Subcutaneous abdominal adipose tissue (tissue), 5 donors: ENCODE measurements around the gene ZBTB21.

Source experiments
- H3K27ac ChIP-seq: one replicate; pipeline ENCODE4 v1.7.0; 2013; ENCODE audit warnings: low read depth, mild to moderate bottlenecking, inconsistent platforms, low read length, moderate library complexity
- H3K27me3 ChIP-seq, 5 donors: one replicate each; pipeline ENCODE4 v1.7.0; 2013; ENCODE audit warnings: low read length in 5 of 5, inconsistent platforms in 1 of 5; ENCODE audit not compliant: control insufficient read depth in 5 of 5, insufficient read depth in 4 of 5
- H3K36me3 ChIP-seq, 5 donors: one replicate each; pipeline ENCODE4 v1.7.0; 2013; ENCODE audit warnings: low read length in 5 of 5; ENCODE audit not compliant: control insufficient read depth in 5 of 5, insufficient read depth in 5 of 5
- H3K4me1 ChIP-seq, 5 donors: one replicate each; pipeline ENCODE4 v1.7.0; 2013; ENCODE audit warnings: low read length in 5 of 5, mild to moderate bottlenecking in 3 of 5, moderate library complexity in 1 of 5; ENCODE audit not compliant: control insufficient read depth in 5 of 5, insufficient read depth in 5 of 5
- H3K4me3 ChIP-seq, 5 donors: one replicate each; pipeline ENCODE4 v1.7.0; 2013; ENCODE audit warnings: low read length in 5 of 5, low read depth in 1 of 5
- H3K9ac ChIP-seq, 5 donors: one replicate each; pipeline ENCODE4 v1.7.0; 2013; ENCODE audit warnings: low read length in 5 of 5, mild to moderate bottlenecking in 4 of 5, moderate library complexity in 3 of 5
- H3K9me3 ChIP-seq, 5 donors: one replicate each; pipeline ENCODE4 v1.7.0; 2013; ENCODE audit warnings: low read length in 5 of 5; ENCODE audit not compliant: control insufficient read depth in 5 of 5
- donor health status: healthy.
- donor health status: healthy.
- donor health status: healthy.
- donor health status: healthy.
- donor health status: healthy.

ZBTB21 gene

DNA sequence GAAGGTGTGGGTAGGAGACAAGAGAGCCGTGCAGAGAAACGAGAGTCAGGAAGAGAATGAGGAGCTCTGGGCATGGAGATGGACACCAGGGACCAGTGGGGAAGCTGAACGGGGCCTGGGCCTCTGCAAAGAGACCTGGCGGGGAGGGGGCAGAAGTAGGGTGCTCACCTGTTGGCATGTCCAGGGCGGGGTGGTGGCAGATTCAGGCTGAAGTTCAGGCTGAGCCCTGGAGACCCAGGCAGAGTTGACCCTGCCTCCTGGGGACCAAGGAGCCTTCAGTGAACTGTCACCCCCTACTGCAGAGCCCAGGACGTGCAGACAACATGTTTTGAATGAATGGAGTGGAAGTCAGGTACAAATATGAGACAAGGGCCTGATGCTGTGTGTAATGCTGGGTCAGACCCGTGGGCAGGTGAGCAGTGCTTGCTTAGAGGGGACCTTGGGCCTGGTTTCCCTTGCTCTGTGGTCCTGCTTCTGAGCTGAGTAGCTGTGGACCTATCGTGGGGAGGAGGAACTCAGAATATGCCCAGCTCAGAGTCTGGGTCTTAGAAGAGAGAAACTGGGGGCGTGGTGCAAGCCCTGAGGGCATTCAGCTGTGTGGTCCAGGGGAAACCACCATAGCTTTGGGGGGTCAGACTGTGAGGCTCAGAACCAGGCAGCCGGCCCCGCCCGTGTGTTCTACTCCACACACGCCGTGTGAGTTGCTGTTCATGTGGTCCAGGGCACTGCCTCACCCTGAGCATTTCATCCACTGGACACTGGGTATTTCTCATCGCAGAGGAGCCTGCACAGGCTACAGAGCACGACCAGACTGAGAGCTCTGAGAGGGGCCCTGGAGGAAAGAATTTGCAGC lies 39.6 kb upstream of the ZBTB21 start:
- H3K9me3 ChIP-seq, result no peaks in the 10 kb centered on the region
- peaks cover 0 to 7% (median 4%) of the 10 kb centered on the region in 5 donors for H3K4me1 ChIP-seq
- no peaks in the 10 kb centered on the region for H3K36me3 ChIP-seq
- H3K4me3 ChIP-seq, result no peak overlapping the region
- no peak overlapping the region for H3K9ac ChIP-seq
- peaks cover 0 to 3% (median 0%) of the 10 kb centered on the region in 5 donors for H3K27me3 ChIP-seq
- no peak overlapping the region for H3K27ac ChIP-seq

DNA sequence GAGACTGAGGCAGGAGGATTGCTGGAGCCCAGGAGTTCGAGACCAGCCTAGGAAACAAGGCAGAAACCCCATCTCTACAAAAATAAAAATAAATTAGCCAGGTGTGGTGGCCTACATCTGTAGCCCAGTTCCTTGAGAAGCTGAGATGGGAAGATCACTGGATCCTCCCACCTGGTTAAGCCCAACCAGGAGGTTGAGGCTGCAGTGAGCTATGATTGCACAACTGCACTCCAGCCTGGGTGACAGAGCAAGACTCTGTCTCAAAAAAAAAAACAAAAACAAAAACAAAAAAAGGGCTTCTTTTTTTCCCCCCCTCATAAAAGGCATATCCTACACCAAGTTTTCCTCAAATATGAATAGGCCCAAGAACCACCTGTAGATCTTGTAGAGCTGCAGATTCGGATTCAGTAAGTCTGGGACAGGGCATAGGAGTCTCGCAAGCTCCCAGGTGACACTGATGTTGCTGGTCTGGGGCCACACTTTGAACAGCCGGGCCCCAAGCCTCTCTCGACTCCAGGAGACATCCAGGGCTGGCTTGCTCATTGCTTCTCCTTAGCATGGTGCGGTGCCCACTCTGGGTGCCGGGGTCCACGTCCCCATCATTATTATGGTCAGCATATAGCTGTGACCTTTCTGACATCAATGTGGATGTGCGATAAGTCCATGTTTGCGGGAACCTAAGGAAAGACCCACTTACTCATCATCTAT lies 38.9 kb upstream of the ZBTB21 start:
- H3K9me3 ChIP-seq, result no peaks in the 10 kb centered on the region
- peaks cover 0 to 3% (median 0%) of the 10 kb centered on the region in 5 donors for H3K27me3 ChIP-seq
- H3K4me3 ChIP-seq, result no peak overlapping the region
- no peak overlapping the region for H3K27ac ChIP-seq
- H3K36me3 ChIP-seq, result no peaks in the 10 kb centered on the region
- no peak overlapping the region for H3K9ac ChIP-seq
- H3K4me1 ChIP-seq, result peaks cover 0 to 7% (median 4%) of the 10 kb centered on the region in 5 donors

DNA sequence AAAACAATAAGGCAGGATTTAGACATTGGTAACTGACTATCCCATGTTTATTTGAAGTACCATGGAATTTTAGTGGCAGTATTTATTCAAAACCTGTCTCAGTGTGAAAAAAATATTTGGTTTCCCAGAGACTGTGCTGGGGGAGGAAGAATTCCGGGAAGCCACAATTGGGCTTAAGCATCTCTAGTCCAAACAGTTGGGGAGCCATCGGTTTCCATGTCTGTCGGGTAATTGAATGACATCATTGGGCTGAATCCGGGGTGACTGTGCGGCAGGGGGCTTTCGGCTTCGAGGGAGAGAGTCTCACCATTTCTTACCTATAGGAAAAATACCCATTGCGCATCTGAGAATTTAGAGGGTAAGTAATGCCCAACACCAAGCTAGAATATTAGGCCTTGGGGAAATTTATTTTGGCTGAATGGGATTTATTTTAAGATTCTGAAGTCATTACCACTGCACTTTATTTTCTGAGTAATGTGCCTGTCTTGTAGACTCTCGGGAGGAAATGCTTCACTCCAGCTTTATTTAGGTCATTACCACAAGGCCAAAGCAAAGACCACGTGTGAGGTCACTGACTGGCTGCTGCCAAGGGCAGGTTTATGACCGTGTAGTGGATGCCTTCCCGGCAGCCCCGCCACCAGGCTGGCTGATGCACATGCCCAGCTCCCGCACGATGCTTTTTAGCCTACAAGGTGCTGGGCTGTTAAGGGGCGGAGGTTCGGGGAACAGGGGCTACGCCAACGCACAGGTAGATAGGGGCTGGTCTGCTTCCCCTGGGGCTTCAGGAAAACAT lies 37.9 kb upstream of the ZBTB21 start:
- Histone ChIP-seq H3K27ac (no peak overlapping the region), H3K4me1 (peaks cover 0 to 7% (median 4%) of the 10 kb centered on the region in 5 donors), H3K9ac (no peak overlapping the region), H3K9me3 (no peaks in the 10 kb centered on the region), H3K27me3 (peaks cover 0 to 3% (median 0%) of the 10 kb centered on the region in 5 donors), H3K4me3 (no peak overlapping the region), H3K36me3 (no peaks in the 10 kb centered on the region)

DNA sequence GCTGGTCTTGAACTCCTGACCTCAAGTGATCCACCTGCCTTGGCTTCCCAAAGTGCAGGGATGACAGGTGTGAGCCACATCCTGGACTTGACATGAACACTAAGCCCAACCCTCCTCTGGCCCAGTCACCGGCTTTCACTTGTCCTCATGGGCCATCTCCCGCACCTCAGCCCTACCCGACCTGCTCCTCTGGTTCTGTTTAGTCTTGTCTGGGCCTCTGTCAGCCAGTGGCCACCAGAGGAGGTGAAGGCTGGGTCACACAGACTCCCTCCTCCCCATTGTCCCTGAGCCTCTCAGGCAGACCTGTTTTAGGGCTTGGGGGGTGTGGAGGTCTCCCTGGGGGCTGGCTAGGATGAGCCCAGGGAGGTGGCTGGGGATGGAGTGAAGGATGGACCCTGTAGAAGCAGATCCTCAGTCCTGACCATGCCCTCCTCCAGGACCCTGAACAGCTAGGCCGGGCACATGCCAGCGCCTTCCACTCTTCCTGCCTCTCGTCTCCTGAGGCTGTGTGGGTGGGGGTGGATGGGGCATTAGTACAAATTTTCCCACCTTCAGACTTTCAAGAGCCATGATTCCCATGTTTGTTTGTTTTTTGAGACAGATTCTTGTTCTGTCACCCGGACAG lies 34.8 kb upstream of the ZBTB21 start:
- Histone ChIP-seq H3K4me3 (no peak overlapping the region), H3K27ac (no peak overlapping the region)

DNA sequence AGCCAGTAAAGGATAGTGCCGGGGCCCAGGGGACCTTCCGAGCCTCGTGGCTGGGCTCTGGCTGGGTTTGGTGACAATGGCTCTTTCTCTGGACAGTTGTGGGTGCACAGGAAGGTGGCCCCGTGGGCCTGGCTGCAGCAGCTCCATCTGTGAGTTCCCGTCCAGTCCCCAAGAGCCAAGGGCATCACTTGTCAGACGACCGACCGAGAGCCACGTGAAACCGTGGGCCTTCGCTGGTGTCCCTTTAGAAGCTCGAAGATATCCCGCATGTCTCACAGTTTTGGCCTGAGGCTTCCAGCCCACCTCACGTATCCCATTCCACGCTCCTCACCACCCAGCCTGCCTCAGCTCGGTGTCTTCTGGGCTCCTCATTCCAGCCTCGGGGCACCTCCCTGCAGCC lies 33.8 kb upstream of the ZBTB21 start:
- Histone ChIP-seq H3K27me3 (peaks cover 0 to 3% (median 0%) of the 10 kb centered on the region in 5 donors), H3K9me3 (peaks cover 0 to under 1% (median 0%) of the 10 kb centered on the region in 5 donors), H3K4me1 (peaks cover 0 to 17% (median 12%) of the 10 kb centered on the region in 5 donors), H3K4me3 (no peak overlapping the region), H3K27ac (no peak overlapping the region), H3K9ac (no peak overlapping the region), H3K36me3 (no peaks in the 10 kb centered on the region)

More for the DNA sequence above, 34.8 kb upstream of the ZBTB21 start:
- Histone ChIP-seq H3K9ac (no peak overlapping the region), H3K4me1 (peaks cover 0 to 9% (median 5%) of the 10 kb centered on the region in 5 donors), H3K9me3 (no peaks in the 10 kb centered on the region), H3K27me3 (peaks cover 0 to 3% (median 0%) of the 10 kb centered on the region in 5 donors), H3K36me3 (no peaks in the 10 kb centered on the region)

DNA sequence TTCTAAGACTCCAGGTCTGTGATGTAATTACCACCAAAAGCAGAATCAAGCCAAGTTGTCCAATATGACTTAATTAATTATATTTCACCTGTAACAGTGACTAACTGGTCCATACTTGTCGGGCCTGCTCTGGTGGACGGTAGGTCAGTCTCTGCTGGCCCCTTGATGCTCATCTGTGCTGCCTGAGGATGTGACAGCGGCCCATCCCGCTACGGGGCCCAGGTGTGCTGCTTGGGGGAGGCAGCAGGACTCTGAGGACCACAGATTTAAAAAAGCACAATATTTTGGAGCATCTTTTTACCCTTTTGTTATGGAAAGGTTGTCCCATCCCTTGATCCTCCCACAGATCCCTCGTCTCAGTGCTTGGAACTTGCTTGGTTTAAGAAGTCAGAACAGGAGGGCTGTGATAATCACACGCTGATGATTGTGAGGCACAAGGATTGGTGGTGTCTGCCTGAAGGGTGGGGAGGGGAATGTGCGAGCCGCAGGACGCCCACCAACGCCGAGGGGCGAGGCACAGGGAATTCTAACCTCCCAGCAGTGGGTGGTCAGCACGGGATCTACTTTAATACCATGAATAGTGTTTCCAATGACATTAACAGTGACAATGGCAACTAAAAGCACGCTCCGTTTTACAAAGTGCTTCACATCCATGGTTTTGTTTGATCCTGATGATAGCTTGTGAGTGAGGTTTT lies 33.2 kb upstream of the ZBTB21 start:
- Histone ChIP-seq H3K27ac (no peak overlapping the region), H3K4me1 (peaks cover 0 to 14% (median 11%) of the 10 kb centered on the region in 5 donors), H3K4me3 (no peak overlapping the region), H3K36me3 (no peaks in the 10 kb centered on the region), H3K9ac (no peak overlapping the region), H3K27me3 (peaks cover 0 to 3% (median 0%) of the 10 kb centered on the region in 5 donors), H3K9me3 (peaks cover 0 to 4% (median 0%) of the 10 kb centered on the region in 5 donors)

DNA sequence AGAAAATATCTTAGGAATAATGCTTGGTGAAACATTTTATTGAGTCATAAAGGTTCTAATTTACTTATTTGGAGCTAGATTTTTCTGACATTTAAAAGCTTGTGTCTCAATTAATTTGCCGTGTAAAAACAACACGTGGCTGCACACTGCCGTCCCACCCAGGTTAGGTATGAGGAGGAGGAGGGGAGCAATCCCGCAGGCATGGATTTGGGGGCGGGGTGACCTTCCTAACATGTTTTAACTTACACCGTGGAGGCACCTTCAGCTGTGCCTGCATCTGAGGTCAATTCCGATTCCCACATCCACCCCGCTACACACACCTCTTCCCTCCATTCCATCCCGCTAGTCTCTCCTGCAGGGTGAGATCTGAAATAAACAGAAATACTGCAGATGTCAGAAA lies 32.5 kb upstream of the ZBTB21 start:
- no peak overlapping the region for H3K4me3 ChIP-seq
- no peak overlapping the region for H3K27ac ChIP-seq
- peaks cover 0 to 11% (median 10%) of the 10 kb centered on the region in 5 donors for H3K4me1 ChIP-seq
- no peaks in the 10 kb centered on the region for H3K36me3 ChIP-seq
- H3K9ac ChIP-seq, result no peak overlapping the region
- H3K9me3 ChIP-seq, result peaks cover 0 to 4% (median 0%) of the 10 kb centered on the region in 5 donors
- H3K27me3 ChIP-seq, result peaks cover 0 to 3% (median 0%) of the 10 kb centered on the region in 5 donors

DNA sequence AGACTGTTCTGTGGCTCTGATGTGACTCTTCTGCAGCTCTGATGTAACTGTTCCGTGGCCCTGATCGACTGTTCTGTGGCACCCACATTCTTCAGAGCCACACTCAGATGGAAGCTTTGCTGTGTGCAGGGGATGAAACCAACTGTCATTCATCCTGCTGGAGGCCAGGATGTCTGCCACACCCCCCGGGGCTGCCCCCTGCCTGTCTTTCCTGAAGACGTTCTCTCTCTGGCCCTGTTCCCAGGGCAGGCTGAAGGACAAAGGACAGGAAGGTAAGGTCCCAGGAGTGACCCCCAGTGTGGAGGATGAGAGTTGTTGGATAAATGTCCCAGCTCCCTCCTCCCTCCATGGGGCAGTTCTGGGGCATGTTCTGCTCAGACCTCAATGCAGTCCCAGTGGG lies 31.6 kb upstream of the ZBTB21 start:
- Histone ChIP-seq H3K9ac (no peak overlapping the region), H3K9me3 (peaks cover 0 to 4% (median 0%) of the 10 kb centered on the region in 5 donors), H3K27me3 (peaks cover 0 to 3% (median 0%) of the 10 kb centered on the region in 5 donors), H3K4me1 (peaks cover 0 to 11% (median 10%) of the 10 kb centered on the region in 5 donors), H3K36me3 (no peaks in the 10 kb centered on the region), H3K4me3 (no peak overlapping the region), H3K27ac (no peak overlapping the region)

DNA sequence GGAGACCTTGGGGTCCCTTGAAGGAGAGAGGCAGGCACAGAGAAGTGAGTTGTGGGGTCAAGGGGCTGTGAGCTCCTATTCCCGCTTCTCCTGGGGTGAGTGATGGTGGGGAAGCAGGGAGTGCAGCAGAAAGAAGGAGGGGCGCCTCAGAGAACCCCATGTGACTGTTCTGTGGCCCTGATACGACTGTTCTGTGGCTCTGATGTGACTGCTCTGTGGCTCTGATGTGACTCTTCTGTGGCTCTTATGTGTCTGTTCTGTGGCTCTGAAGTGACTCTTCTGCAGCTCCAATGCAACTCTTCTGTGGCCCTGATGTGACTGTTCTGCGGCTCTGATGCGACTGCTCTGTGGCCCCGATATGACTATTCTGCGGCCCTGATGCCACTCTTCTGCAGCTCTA lies 31.1 kb upstream of the ZBTB21 start:
- H3K27me3 ChIP-seq, result no peaks in the 10 kb centered on the region
- H3K9ac ChIP-seq, result no peak overlapping the region
- H3K27ac ChIP-seq, result no peak overlapping the region
- H3K4me1 ChIP-seq, result peaks cover 0 to 11% (median 10%) of the 10 kb centered on the region in 5 donors
- no peaks in the 10 kb centered on the region for H3K36me3 ChIP-seq
- H3K4me3 ChIP-seq, result no peak overlapping the region
- H3K9me3 ChIP-seq, result peaks cover 0 to 4% (median 0%) of the 10 kb centered on the region in 5 donors
